H54 (cell line): Measurements from ENCODE around the gene ETV4.
A peak's percentile ranks its signal among the peaks of the same experiment; 100 is the strongest.

Source experiments
- DNase-seq: peaks from one replicate; pipeline ENCODE4 v3.0.0; 2011; ENCODE audit warnings: low spot score, mixed read lengths; ENCODE audit not compliant: insufficient read length
- FAIRE-seq: peaks from 3 replicates; lab custom pipeline; 2011; peaks lifted over from hg19 to GRCh38; lab: Jason Lieb, UNC
- POLR2A ChIP-seq: IDR thresholded peaks from 2 replicates; pipeline ENCODE4 v1.6.1; 2011; ENCODE audit warnings: low read depth, mild to moderate bottlenecking, low read length

ETV4 gene

GRCh38 chr17:43578699-43579565, 32.8 kb upstream of the ETV4 start:
- no peak for TF ChIP-seq POLR2A
- no peak for FAIRE-seq
- DNase-seq = no peak

- FAIRE-seq (no peak), DNase-seq (no peak)
- no peak for TF ChIP-seq POLR2A
Observed at GRCh38 chr17:43578404-43578698, 32.2 kb upstream of the ETV4 start.

DNA sequence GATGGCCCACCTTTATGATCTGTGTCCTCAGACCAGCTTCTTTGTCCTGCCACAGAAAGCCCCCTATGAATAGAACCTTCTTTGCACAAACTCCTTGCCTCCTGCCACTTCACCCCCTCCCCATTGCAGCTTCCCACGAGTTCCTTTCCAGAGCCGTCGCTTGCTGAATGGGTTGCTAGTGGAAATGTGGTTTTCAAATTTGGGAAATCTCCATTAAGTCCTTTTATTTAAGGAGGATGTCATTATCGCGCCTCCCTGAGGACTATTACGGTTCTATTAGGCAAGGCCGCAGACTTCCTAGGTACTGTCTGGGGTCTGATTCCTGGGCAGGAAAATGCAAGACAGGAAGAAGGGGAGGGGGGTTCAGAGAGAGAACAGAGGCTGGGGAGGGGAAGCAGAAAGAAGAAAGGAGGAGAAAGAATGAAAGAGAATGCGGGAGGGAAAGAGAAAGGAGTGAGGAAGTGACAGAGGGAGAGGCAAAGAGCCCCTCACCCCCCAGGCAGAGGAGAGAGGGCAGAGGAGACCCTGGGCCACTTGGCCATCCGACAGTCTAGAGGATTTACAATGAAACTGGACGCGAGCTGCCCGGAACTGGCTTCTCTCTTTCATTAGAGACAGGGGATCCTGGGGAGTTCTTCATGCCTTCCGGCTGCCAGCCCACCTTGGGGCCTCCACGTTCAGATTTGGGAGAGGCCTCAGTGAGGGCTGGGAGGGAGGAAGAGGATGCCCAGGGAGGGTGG, 31.7 kb upstream of the ETV4 start:
- no peak for TF ChIP-seq POLR2A
- DNase-seq (no peak), FAIRE-seq (no peak)

- no peak for TF ChIP-seq POLR2A
- FAIRE-seq (no peak), DNase-seq (peak; percentile 52)
Observed at GRCh38 chr17:43576563-43577229, 30.6 kb upstream of the ETV4 start.

- TF ChIP-seq POLR2A = no peak
- FAIRE-seq = no peak
- no peak for DNase-seq
Observed at GRCh38 chr17:43574896-43575525, 28.9 kb upstream of the ETV4 start.

DNA sequence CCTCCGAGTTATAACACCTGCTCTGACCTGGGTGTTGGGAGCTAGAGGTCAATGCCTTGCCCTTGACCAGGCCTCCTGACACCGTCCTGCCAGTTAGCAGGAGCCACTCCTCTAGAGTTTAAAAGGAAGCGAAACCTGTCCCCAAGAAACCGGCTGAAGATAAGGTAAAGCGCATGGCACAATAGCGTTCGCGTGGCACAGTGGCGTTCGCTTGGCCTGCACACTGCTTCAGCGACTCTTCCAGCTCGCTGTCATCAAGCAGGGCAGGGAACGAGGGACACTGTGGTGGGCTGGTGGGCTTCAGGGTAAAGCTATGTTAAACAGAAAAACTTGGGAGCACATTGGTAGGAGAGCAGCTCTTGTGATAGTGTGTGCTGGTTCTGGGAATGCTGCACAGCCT, 28.2 kb upstream of the ETV4 start:
- DNase-seq (no peak), FAIRE-seq (no peak)
- no peak for TF ChIP-seq POLR2A

DNA sequence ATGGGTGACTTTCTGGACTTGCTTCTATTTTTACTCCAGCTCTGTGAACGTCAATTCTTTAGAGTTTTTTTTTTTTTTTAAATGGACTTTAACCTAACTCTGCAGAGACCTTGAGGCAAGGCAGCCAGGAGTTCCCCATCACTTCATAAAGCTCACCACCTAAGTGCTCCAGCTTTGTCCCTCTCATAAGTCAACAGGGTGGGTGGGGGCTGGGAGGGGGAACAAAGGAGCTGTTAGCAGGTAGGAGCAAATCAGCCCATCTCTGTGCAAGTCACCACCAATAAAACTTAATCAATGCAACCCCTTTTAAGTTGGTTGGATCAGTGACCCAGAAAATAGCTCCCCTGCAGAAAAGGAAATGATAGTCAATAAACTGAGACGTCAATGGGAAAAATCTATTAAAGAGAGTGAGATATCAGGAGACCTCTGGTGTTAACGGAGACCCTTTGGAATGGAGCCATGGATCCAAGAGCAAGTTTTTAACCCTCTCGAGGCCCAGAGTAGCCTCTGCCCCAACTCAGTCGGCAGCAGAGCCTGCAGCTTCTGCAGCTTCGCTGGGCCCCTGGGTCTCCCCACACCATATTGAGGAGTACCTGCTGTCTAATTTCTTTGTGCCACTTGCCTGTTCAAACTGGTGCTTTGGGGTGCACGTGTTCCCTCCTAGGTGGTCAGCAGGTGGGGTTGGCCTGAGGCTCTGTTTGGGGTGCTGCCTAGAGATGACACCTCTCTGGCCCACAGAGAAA, 27.6 kb upstream of the ETV4 start:
- TF ChIP-seq POLR2A = no peak
- FAIRE-seq (no peak), DNase-seq (no peak)

- DNase-seq = no peak
- TF ChIP-seq POLR2A = no peak
- no peak for FAIRE-seq
Observed at GRCh38 chr17:43572368-43572980, 26.3 kb upstream of the ETV4 start.

DNA sequence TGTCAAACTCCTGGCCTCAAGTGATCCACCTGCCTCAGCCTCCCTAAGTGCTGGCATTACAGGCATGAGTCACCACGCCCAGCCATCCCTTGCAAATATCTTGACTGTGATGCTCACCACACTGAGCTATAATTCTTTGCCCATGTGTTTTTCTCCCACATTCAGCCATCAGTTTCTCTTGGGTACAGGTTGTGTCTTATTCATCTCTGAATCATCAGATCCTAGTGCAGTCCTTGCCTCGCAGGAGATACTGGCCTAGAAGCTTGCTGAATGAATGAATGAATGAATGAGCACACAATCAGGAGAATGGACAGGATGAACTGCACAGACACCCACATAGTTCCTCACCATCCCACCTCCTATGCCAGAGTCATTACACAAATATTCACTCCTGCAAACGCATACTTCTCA, 24.4 kb upstream of the ETV4 start:
- FAIRE-seq (no peak), DNase-seq (peak; percentile 81)
- TF ChIP-seq POLR2A = no peak

- DNase-seq = no peak
- no peak for TF ChIP-seq POLR2A
- FAIRE-seq = no peak
Observed at GRCh38 chr17:43568506-43569082, 22.5 kb upstream of the ETV4 start.

- DNase-seq = no peak
- no peak for FAIRE-seq
- no peak for TF ChIP-seq POLR2A
Observed at GRCh38 chr17:43563600-43564594, 17.8 kb upstream of the ETV4 start.
